IMR-90 (cell line): Measurements from ENCODE around the gene KNCN. TPM values are rescaled to one million over a fixed set of nuclear protein-coding genes. Genes with fewer than 3 reads are reported as not detected.

Source experiments
- ATAC-seq: fragments of 200-7000 bp; cut with Tn5 transposase; 2 replicates; pipeline ENCODE4 v1.9.1; 2020; ENCODE audit warnings: low read depth, mild to moderate bottlenecking, moderate library complexity
- BruUV-seq: library from RNA; stranded (reverse); fragments of 400-500 nt; replicated peaks from 2 replicates; lab custom pipeline; 2021; lab: Mats Ljungman, UMichigan
- CTCF ChIA-PET: fragments of 300-600 bp; formaldehyde crosslinking; extraction: SDS; loops from one replicate; lab custom pipeline; 2021; ENCODE audit warnings: antibody characterized with exemption; lab: Yijun Ruan, JAX
- POLR2A ChIA-PET: fragments of 300-600 bp; sonication (Branson Sonifier 250); formaldehyde crosslinking; loops from one replicate; lab custom pipeline; 2022; ENCODE audit warnings: antibody characterized with exemption; ENCODE audit not compliant: unreplicated experiment; lab: Charles Lee
- DNase-seq: peaks from one replicate; pipeline ENCODE4 v3.0.0; 2013
- H2AFZ ChIP-seq: replicated peaks from 2 replicates; pipeline ENCODE3; 2013; ENCODE audit warnings: low read length, mild to moderate bottlenecking; ENCODE audit not compliant: poor library complexity
- H2AK5ac ChIP-seq: 2 replicates; pipeline ENCODE4 v1.6.1; 2013; ENCODE audit warnings: low read depth, low read length, inconsistent platforms
- H2AK9ac ChIP-seq: replicated peaks from 2 replicates; pipeline ENCODE3; 2013; ENCODE audit warnings: mild to moderate bottlenecking, low read depth, low read length, moderate library complexity; ENCODE audit not compliant: poor library complexity
- H2BK120ac ChIP-seq: 2 replicates; pipeline ENCODE4 v1.6.1; 2013; ENCODE audit warnings: low read depth, low read length, inconsistent platforms
- H2BK15ac ChIP-seq: 3 replicates; pipeline ENCODE4 v1.6.1; 2013; ENCODE audit warnings: low read depth, low read length, inconsistent platforms
- H2BK20ac ChIP-seq: 2 replicates; pipeline ENCODE4 v1.6.1; 2013; ENCODE audit warnings: low read depth, mild to moderate bottlenecking, inconsistent platforms, low read length, moderate library complexity
- H2BK5ac ChIP-seq: 2 replicates; pipeline ENCODE4 v1.6.1; 2013; ENCODE audit warnings: mild to moderate bottlenecking, low read depth, low read length, inconsistent platforms; ENCODE audit not compliant: poor library complexity, severe bottlenecking
- H3K14ac ChIP-seq: replicated peaks from 2 replicates; pipeline ENCODE4 v1.6.1; 2013; ENCODE audit warnings: low read depth, low read length, inconsistent platforms
- H3K18ac ChIP-seq: 2 replicates; pipeline ENCODE4 v1.6.1; 2013; ENCODE audit warnings: low read depth, low read length, control low read depth
- H3K23ac ChIP-seq: 2 replicates; pipeline ENCODE4 v1.6.1; 2013; ENCODE audit warnings: low read depth, low read length, inconsistent platforms
- H3K27ac ChIP-seq: 2 replicates; pipeline ENCODE4 v1.5.1; 2013; ENCODE audit warnings: mild to moderate bottlenecking, control low read depth, low read length; ENCODE audit not compliant: insufficient read depth
- H3K27me3 ChIP-seq: 2 replicates; pipeline ENCODE4 v1.6.1; 2013; ENCODE audit warnings: low read length; ENCODE audit not compliant: control insufficient read depth, insufficient read depth
- H3K36me3 ChIP-seq: 2 replicates; pipeline ENCODE4 v1.6.1; 2013; ENCODE audit warnings: low read length, mixed read lengths; ENCODE audit not compliant: control insufficient read depth, insufficient read depth
- H3K4ac ChIP-seq: 2 replicates; pipeline ENCODE4 v1.6.1; 2013; ENCODE audit warnings: low read depth, low read length, inconsistent platforms
- H3K4me1 ChIP-seq: 2 replicates; pipeline ENCODE4 v1.6.1; 2013; ENCODE audit warnings: low read length, mixed read lengths; ENCODE audit not compliant: control insufficient read depth, insufficient read depth
- H3K4me2 ChIP-seq: 2 replicates; pipeline ENCODE4 v1.6.1; 2013; ENCODE audit warnings: low read depth, mild to moderate bottlenecking, control low read depth, low read length, moderate library complexity
- H3K4me3 ChIP-seq: 2 replicates; pipeline ENCODE4 v1.5.1; 2013; ENCODE audit warnings: low read depth, mild to moderate bottlenecking, control low read depth, low read length, moderate library complexity; ENCODE audit not compliant: insufficient read depth
- H3K56ac ChIP-seq: 2 replicates; pipeline ENCODE4 v1.6.1; 2013; ENCODE audit warnings: low read length, inconsistent platforms; ENCODE audit not compliant: insufficient read depth; ENCODE audit errors: extremely low read depth
- H3K79me1 ChIP-seq, 2 experiments: 2 replicates each; pipeline ENCODE4 v1.6.1; 2013; ENCODE audit warnings: low read length in 2 of 2, inconsistent platforms in 1 of 2, low read depth in 1 of 2
- H3K9ac ChIP-seq: 2 replicates; pipeline ENCODE4 v1.6.1; 2013; ENCODE audit warnings: low read depth, low read length, control low read depth
- H3K9me1 ChIP-seq: 2 replicates; pipeline ENCODE4 v1.6.1; 2013; ENCODE audit warnings: low read length, inconsistent platforms; ENCODE audit not compliant: insufficient read depth
- H3K9me3 ChIP-seq: 2 replicates; pipeline ENCODE4 v1.6.1; 2013; ENCODE audit warnings: low read length; ENCODE audit not compliant: control insufficient read depth, insufficient read depth
- H4K20me1 ChIP-seq: 2 replicates; pipeline ENCODE4 v1.6.1; 2013; ENCODE audit warnings: low read length, inconsistent platforms; ENCODE audit not compliant: insufficient read depth
- H4K5ac ChIP-seq: 2 replicates; pipeline ENCODE4 v1.6.1; 2013; ENCODE audit warnings: mild to moderate bottlenecking, low read depth, low read length, control low read depth
- H4K8ac ChIP-seq, 2 experiments: 2 replicates each; pipeline ENCODE4 v1.6.1; 2013; ENCODE audit warnings: low read depth in 2 of 2, low read length in 2 of 2, control low read depth in 1 of 2, inconsistent platforms in 1 of 2
- H4K91ac ChIP-seq: 2 replicates; pipeline ENCODE4 v1.6.1; 2013; ENCODE audit warnings: low read depth, low read length, inconsistent platforms; ENCODE audit not compliant: insufficient read depth
- BHLHE40 ChIP-seq: fragments of 150-350 bp; IDR thresholded peaks from 2 replicates; pipeline ENCODE4 v1.6.1; 2016; ENCODE audit warnings: mild to moderate bottlenecking, low read depth, low read length
- CEBPB ChIP-seq: IDR thresholded peaks from 2 replicates; pipeline ENCODE4 v1.6.1; 2012; ENCODE audit warnings: low read depth, low read length, improper control_type of control experiment
- CHD1 ChIP-seq: IDR thresholded peaks from 2 replicates; pipeline ENCODE4 v1.6.1; 2012; ENCODE audit warnings: low read depth, low read length, improper control_type of control experiment
- MAFK ChIP-seq: IDR thresholded peaks from 2 replicates; pipeline ENCODE4 v1.6.1; 2012; ENCODE audit warnings: low read depth, low read length, improper control_type of control experiment
- MAZ ChIP-seq: IDR thresholded peaks from 2 replicates; pipeline ENCODE4 v1.6.1; 2012; ENCODE audit warnings: low read depth, mild to moderate bottlenecking, low read length, improper control_type of control experiment, moderate library complexity, borderline replicate concordance
- MXI1 ChIP-seq: IDR thresholded peaks from 2 replicates; pipeline ENCODE4 v1.6.1; 2012; ENCODE audit warnings: low read depth, mild to moderate bottlenecking, low read length, moderate library complexity, borderline replicate concordance
- NFE2L2 ChIP-seq: fragments of 150-350 bp; IDR thresholded peaks from 2 replicates; pipeline ENCODE4 v1.6.1; 2016; ENCODE audit warnings: low read depth, mild to moderate bottlenecking, low read length
- POLR2A ChIP-seq: IDR thresholded peaks from 2 replicates; pipeline ENCODE4 v1.6.1; 2012; ENCODE audit warnings: mild to moderate bottlenecking, low read depth, low read length
- RAD21 ChIP-seq: IDR thresholded peaks from 2 replicates; pipeline ENCODE4 v1.6.1; 2012; ENCODE audit warnings: low read length, improper control_type of control experiment
- RCOR1 ChIP-seq: IDR thresholded peaks from 2 replicates; pipeline ENCODE4 v1.6.1; 2012; ENCODE audit warnings: mild to moderate bottlenecking, low read length, improper control_type of control experiment; ENCODE audit not compliant: insufficient replicate concordance
- RFX5 ChIP-seq: IDR thresholded peaks from 2 replicates; pipeline ENCODE4 v1.8.0; 2012; ENCODE audit warnings: low read depth, mild to moderate bottlenecking, low read length, moderate library complexity
- SMC3 ChIP-seq: fragments of 150-350 bp; IDR thresholded peaks from 2 replicates; pipeline ENCODE4 v1.6.1; 2016; ENCODE audit warnings: low read depth, mild to moderate bottlenecking, antibody characterized with exemption, low read length, moderate library complexity
- WGBS, 2 experiments: methylation state at CpG; one replicate each; pipeline versions ENCODE4 v1.1.5 to v1.1.7; 2013; ENCODE audit warnings: missing lambda C conversion rate in 2 of 2; ENCODE audit not compliant: insufficient read length in 1 of 2; ENCODE audit errors: extremely low coverage in 2 of 2; 5-methylcytosine and 5-hydroxymethylcytosine counted together
- dilution Hi-C: fragments of 300-500 bp; cut with HindIII; formaldehyde crosslinking; loops from one replicate; pipeline ENCODE4 v1.14.3; 2018; ENCODE audit warnings: low sequenced_read_pairs; ENCODE audit not compliant: unreplicated experiment
- in situ Hi-C: fragments of 300-500 bp; cut with MboI; formaldehyde crosslinking; loops from 3 replicates; pipeline ENCODE4 v1.14.3; 2019; ENCODE audit warnings: low sequenced_read_pairs, inconsistent platforms, mixed read lengths
- intact Hi-C: fragments of 100-400 bp; cut with micrococcal nuclease; formaldehyde crosslinking; loops from 2 replicates; pipeline ENCODE4 v1.10.0; 2022
- polyA plus RNA-seq, 3 experiments: library from polyadenylated mRNA; depleted of rRNA; stranded (reverse); fragments of >200 nt; gene quantifications; 2 replicates each; pipeline ENCODE4 v1.2.3, GENCODE V29; 2012; ENCODE audit warnings: low replicate concordance in 1 of 3
- total RNA-seq: library from RNA; depleted of rRNA; stranded (reverse); fragments of >200 nt; gene quantifications from 2 replicates; pipeline ENCODE4 v1.2.3, GENCODE V29; 2012
- TF ChIP-seq, protein P1 (sequence below): fragments of 150-350 bp; IDR thresholded peaks from 2 replicates; pipeline ENCODE4 v1.6.1; 2017; ENCODE audit warnings: mild to moderate bottlenecking, antibody characterized with exemption, low read length, low read depth
- TF ChIP-seq, protein P2 (sequence below): conservative IDR thresholded peaks from 2 replicates; pipeline ENCODE4 v1.5.1; 2012; ENCODE audit warnings: mild to moderate bottlenecking, low read depth, low read length, improper control_type of control experiment
- TF ChIP-seq, protein P3 (sequence below): fragments of 150-350 bp; IDR thresholded peaks from 2 replicates; pipeline ENCODE4 v1.6.1; 2016; ENCODE audit warnings: low read depth, mild to moderate bottlenecking, low read length, moderate library complexity, borderline replicate concordance

KNCN gene
- total and polyA plus RNA-seq, 2 of the 4 experiments (the other 2 are of a cell fraction): not detected

DNA sequence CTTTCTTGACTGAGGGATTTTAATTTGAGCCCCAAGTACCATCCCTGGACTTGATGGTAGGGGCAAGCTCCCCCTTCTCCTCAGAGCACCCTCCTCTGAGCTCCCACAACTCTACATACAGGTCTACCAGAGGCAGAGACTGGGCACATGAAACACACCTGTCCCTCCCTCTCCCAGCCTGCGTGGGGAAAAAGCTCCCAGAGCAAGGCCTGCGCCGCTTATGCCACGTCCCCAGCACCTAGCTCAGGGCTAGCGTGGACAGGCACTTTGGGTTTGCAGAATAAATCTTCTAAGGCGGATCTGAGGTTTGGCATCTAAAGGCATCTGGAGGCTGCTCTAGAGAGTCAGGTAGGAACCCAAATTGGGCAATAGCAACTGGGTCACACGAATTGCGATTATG lies 7.5 kb upstream of the KNCN start:
- Histone ChIP-seq H2BK5ac (no peak overlapping the region), H3K4me1 (no peaks in the 10 kb centered on the region), H4K8ac (no peak overlapping the region), H3K27me3 (no peaks in the 10 kb centered on the region; the same call in 1 of the 2 replicates), H3K36me3 (peaks cover 32% of the 10 kb centered on the region), H3K27ac (no peak overlapping the region), H3K9me3 (no peaks in the 10 kb centered on the region), H2BK120ac (no peak overlapping the region), H3K9me1 (no peaks in the 10 kb centered on the region; the same call in 1 of the 2 replicates), H4K5ac (no peak overlapping the region), H3K4me2 (no peak overlapping the region), H2AK5ac (no peak overlapping the region), H3K14ac (no peak overlapping the region), H2AFZ (no peak overlapping the region), H2BK15ac (no peak overlapping the region), H4K20me1 (no peaks in the 10 kb centered on the region), H3K79me1 (no peaks in the 10 kb centered on the region), H3K4me3 (no peak overlapping the region), H3K23ac (no peak overlapping the region), H3K56ac (no peak overlapping the region), H3K9ac (no peak overlapping the region), H4K91ac (no peak overlapping the region), H2BK20ac (no peak overlapping the region), H3K18ac (no peak overlapping the region), H2AK9ac (no peak overlapping the region), H3K4ac (no peak overlapping the region)
- ATAC-seq: no peak
- intact Hi-C loops (no loop called here), in situ Hi-C loops (no loop called here), dilution Hi-C loops (no loop called here)
- BruUV-seq: no TSS peak
- CTCF ChIA-PET: no interaction called here
- no peak for TF ChIP-seq POLR2A
- TF ChIP-seq SMC3: no peak
- no peak for TF ChIP-seq RFX5
- TF ChIP-seq CEBPB: no peak
- TF ChIP-seq, protein P1, sequence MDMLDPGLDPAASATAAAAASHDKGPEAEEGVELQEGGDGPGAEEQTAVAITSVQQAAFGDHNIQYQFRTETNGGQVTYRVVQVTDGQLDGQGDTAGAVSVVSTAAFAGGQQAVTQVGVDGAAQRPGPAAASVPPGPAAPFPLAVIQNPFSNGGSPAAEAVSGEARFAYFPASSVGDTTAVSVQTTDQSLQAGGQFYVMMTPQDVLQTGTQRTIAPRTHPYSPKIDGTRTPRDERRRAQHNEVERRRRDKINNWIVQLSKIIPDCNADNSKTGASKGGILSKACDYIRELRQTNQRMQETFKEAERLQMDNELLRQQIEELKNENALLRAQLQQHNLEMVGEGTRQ: no peak
- TF ChIP-seq, protein P2, sequence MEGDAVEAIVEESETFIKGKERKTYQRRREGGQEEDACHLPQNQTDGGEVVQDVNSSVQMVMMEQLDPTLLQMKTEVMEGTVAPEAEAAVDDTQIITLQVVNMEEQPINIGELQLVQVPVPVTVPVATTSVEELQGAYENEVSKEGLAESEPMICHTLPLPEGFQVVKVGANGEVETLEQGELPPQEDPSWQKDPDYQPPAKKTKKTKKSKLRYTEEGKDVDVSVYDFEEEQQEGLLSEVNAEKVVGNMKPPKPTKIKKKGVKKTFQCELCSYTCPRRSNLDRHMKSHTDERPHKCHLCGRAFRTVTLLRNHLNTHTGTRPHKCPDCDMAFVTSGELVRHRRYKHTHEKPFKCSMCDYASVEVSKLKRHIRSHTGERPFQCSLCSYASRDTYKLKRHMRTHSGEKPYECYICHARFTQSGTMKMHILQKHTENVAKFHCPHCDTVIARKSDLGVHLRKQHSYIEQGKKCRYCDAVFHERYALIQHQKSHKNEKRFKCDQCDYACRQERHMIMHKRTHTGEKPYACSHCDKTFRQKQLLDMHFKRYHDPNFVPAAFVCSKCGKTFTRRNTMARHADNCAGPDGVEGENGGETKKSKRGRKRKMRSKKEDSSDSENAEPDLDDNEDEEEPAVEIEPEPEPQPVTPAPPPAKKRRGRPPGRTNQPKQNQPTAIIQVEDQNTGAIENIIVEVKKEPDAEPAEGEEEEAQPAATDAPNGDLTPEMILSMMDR: no peak
- TF ChIP-seq MAZ: no peak
- no peak for TF ChIP-seq NFE2L2
- TF ChIP-seq, protein P3, sequence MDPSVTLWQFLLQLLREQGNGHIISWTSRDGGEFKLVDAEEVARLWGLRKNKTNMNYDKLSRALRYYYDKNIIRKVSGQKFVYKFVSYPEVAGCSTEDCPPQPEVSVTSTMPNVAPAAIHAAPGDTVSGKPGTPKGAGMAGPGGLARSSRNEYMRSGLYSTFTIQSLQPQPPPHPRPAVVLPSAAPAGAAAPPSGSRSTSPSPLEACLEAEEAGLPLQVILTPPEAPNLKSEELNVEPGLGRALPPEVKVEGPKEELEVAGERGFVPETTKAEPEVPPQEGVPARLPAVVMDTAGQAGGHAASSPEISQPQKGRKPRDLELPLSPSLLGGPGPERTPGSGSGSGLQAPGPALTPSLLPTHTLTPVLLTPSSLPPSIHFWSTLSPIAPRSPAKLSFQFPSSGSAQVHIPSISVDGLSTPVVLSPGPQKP: no peak
- no peak for TF ChIP-seq MXI1
- no peak for TF ChIP-seq RAD21
- TF ChIP-seq MAFK: no peak
- no peak for TF ChIP-seq BHLHE40
- TF ChIP-seq CHD1: no peak
- TF ChIP-seq RCOR1: no peak
- no CpG with 5 or more reads among the region's 8 CpGs for WGBS, 2 experiments
- DNase-seq: no peak
- POLR2A ChIA-PET: no interaction called here
